GM18507 (cell line): ENCODE measurements around the gene PSD4.
A peak's percentile ranks its signal among the peaks of the same experiment; 100 is the strongest.

Experiments used
- DNase-seq: peaks from one replicate; pipeline ENCODE4 v3.0.0; 2011; ENCODE audit warnings: low read depth; ENCODE audit not compliant: insufficient read length; ENCODE audit errors: extremely low spot score
- FAIRE-seq: peaks from 2 replicates; lab custom pipeline; 2011; peaks lifted over from hg19 to GRCh38; lab: Jason Lieb, UNC

Gene PSD4

DNA sequence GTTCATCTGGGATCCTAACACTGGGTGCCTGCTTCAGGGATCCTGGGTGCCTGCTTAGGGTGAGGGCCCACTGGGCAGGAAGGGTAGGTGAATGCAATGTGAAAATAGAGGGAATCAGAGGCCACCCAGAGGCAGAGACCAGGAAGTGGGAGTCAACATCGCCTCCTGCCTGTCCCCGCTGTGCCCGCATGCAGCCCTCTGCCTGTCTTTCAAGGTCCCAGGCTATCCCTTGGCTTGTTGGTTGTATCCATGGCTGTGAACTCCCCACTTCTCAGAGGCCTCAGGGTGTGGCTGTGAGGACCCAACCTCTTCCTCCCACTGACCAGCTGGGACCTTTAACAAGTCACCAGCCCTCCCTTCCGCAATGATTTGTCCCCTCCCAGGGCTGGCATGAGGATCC, 26.5 kb downstream of the PSD4 start:
- no peak for FAIRE-seq
- no peak for DNase-seq

- no peak for DNase-seq
Measured at GRCh38 chr2:113200736-113201490, 27.1 kb downstream of the PSD4 start.

DNA sequence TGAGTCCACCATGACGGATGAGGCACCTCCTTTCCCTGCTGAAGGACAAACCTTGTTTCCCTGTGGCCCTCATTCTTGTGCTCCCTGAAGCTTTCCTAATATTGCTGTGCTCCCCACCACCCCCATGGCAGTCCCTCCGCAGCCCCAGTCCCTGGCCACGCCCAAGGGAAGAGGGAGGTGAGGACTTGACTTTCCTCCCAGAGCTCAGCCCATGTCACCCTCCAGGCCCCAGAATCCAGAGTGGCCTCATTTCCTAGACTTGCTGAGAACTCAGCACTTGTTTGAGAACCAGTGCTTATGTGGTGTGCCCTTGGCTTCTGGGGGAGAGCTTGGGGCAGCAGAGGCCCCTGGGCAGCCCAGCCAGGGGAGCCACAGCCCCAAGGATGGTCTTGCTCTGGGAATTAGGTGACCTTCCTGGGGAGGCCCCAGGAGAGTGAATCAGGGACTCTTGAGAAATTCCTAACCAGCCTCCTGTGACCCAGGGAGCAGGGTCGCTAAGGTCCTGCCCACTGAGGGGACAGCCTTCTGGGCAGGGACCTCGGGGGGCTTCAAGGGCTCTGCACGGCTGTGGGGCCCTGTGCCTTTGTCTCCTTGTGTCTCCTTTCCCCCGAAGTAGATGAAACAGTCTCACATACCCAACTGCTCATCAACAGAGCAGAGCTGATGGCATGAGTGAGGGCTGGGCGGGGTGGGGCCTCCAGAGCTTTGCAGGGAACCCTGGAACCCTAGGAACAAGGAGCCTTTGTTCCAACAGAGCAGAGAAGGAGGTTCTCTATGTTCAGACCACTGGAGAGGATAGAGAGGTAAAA, 27.9 kb downstream of the PSD4 start:
- FAIRE-seq (no peak), DNase-seq (no peak)

More at GRCh38 chr2:113200736-113201490, 27.1 kb downstream of the PSD4 start:
- no peak for FAIRE-seq

DNA sequence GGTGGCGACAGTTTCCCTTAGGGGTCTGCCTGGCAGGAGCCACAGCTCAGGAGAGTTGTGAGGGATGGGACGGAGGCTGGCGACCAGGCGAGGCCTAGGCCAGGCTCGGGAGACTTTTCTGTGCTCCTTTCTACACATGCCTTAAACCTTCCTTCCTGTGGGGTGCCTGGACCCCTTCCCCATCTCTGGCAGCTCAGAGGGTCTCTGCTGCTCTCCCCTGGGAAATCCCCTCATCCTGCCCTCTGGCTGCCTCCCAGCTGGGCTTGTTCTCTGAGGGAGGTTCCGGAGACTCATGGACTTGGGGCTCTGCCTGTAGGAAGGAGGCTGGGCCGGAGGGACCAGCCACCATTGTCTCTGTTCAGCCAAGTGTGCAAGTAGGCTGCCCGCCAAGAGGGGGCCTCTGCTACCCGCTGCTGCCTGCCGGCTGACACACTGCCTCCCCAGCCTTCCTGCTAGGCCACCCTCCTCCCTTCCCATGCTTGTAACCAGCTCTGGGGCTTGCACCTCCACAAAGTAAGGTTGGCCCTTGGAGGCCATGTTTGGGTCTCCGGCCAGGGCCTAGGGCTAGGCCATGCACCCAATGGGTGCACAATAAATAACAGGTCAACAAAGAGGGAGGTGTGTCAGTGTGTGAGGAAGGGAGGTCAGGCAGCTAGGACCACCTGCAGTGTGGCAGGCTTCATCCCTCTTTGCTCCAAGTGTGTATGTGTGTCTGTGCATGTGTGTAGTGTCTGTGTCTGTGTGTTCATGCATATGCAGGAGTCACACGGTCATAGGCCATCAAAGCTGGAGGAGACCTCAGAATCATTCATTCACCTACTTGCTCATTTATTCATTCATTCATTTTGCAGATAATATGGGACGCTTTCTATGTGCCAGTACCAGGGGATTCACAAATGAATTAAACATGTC, 28.8 kb downstream of the PSD4 start:
- no peak for FAIRE-seq
- no peak for DNase-seq

GRCh38 chr2:113203217-113203530, 29.4 kb downstream of the PSD4 start:
- no peak for DNase-seq
- no peak for FAIRE-seq

DNA sequence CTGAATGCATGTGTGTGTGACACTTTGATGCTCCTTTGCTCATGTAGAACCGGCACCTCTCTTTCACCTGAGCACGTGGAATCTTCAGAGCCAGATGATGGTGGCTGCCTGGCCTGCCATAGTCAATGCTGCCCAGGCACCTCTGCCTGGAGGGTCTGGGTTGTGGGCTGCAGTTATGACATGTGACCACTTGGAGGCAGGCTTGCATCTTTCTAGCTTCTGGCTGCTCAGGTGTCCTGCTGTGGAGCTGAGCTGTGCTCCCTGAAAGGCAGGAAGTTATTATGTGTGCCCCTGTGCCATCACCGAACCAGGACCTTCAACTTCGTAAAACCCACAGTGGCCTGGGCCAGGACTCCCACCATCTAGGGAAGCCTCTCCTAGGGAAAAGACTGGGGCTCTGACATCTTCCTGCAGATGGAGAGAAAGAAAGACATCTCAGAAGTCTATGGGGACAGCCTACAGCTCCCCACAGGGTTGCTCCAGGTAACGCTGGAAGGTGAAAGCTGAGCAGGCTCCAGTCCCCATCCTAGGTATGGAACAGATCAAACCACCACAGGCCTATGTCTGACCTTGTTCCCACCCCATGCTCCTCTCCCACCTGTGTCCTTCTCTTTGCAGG, 30.2 kb downstream of the PSD4 start:
- peak; percentile 86 for FAIRE-seq
- DNase-seq: peak; percentile 54

DNA sequence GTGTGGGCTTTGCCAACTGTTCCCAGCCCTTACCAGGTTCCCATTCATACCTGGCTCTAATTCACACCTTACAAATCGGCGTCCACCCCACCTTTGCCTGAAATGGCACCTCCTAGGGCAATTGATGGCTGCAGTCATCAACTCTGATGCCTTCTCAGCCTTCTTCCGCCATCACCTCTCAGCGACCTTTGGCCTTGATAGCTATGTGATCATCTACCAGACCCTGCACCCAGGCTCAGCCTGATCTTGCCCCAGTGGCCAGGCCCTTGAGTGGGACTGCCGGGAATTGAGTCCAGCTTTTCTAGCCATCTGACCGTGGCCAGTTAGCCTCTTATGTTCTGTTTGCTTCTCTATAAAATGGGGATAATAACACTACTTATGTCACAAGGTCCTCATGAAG, 32.5 kb downstream of the PSD4 start:
- FAIRE-seq (no peak), DNase-seq (no peak)

GRCh38 chr2:113207021-113207420, 33.2 kb downstream of the PSD4 start:
- no peak for DNase-seq
- no peak for FAIRE-seq

- DNase-seq (no peak), FAIRE-seq (no peak)
Measured at GRCh38 chr2:113208396-113208795, 34.6 kb downstream of the PSD4 start.

DNA sequence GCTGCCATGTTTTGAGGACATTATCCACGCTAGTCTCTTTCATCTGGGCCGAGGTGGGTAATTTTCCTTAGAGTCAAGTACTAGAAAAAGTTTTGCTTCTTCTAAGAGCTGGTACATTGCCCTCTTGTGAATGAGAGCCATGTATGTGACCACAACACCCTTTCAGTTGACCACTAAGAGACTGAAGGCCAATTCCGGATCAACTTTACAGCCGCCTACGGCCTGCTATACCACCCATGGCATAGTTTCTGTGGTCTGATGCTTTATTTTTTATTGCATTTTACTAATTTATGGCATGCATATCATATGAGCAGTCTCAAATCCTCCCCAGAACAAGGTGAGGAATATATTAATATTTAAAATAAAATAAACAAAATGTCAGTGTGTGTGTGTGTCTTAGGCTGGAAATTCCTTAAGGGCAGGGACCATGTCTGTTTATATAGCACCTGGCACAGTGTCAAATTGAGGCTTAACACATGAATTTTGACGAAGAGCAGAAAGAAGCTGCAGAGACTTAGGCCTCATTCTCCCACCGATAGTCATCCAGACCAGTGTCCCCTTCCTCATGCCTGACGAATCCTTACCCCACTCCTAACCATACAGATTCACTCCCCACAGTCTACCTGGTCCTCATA, 35.4 kb downstream of the PSD4 start:
- DNase-seq (no peak), FAIRE-seq (no peak)

DNA sequence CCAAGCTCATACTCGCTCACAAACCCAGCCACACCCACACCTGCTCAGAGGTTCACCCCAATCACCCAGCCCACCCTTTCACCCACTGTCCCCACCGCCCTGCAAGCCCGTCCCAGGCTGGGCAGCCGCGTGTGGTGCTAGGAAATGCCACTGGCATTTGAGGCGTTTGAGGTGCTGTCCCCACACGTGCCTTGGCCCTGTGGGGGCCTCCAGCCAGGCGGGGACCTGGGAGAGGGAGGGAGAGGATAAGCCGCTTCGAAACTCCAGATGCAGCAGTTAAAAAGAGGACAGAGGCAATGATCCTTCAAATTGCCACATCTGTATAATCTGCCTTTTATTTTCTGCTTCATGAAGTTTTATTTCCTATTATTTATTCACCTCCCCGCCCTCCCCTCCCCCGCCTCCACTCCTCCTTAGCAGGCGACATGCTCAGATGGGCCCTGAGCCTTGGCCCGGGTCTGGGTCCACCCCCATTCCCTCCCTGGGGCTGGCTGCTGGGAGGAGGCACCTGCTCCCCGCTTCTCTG, 35.9 kb downstream of the PSD4 start:
- no peak for DNase-seq

GRCh38 chr2:113211226-113212105, 37.7 kb downstream of the PSD4 start:
- DNase-seq (no peak), FAIRE-seq (no peak)

More for the DNA sequence above, 35.9 kb downstream of the PSD4 start:
- no peak for FAIRE-seq

DNA sequence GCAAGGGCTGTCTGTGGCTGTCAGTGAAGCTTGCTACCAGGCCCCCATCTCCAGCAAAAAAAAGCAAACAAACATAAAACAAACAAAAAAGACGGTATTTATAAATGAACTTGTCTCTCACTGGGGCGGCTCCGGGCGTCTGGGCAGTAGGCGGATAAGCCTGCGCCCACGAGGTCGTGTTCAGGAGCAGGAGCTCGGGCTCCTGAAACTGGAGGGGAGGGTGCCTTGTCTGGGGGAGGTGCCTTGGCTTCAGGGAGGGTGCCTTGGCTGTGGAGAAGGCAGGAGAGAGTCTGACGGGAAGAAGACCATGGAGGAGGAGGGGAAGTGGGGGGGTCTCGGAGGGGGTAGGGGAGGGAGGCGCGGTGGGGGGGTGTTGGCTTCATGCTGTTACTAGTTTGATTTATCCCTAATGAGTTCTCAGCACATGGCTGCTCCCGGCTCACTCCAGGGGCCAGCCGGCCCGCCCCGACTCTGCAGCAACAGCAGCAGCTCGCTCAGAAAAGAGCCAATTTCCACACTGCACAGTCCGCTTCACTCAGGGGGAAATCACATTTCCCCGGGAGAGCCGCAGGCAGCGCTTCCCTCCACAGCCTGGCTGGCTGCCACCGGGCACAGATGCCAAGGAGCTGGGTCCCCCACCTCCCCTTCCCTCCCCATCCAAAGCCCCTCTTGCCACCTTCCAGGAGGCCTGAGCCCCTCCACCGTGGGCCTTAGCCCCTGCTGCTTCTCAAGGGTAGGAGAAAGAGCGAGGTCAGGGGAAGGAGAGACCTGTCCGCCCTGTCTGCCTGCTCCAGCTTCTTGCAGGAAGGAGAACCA, 38.7 kb downstream of the PSD4 start:
- no peak for FAIRE-seq
- no peak for DNase-seq

- DNase-seq (no peak), FAIRE-seq (no peak)
Measured at GRCh38 chr2:113213061-113213930, 39.5 kb downstream of the PSD4 start.

DNA sequence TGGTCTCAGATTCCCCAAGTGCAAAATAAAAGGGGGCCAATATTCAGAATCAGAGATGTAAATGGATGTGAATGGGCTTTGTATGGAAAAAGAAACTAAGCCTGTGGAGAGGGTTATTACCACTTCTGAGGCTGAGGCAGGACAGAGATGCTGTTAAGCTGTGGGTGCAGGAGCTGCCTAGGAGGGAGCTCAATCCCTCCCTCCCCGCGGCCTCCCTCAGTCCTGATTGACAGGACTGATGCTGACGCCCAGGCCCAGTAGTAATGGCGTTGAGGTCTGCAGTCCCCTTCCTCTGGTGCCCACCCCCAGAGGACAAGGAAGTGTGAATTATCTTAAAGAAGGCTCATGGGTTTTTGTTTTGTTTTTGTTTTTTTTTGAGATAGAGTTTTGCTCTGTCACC, 40.4 kb downstream of the PSD4 start:
- FAIRE-seq (no peak), DNase-seq (no peak)

- FAIRE-seq (no peak), DNase-seq (no peak)
Measured at GRCh38 chr2:113215056-113215455, 41.3 kb downstream of the PSD4 start.
